SU-DHL-6 (cell line): ENCODE measurements around the gene NRG3.

Experiments used
- H2AFZ ChIP-seq: fragments of 200-600 bp; sonication (generic); 2 replicates; pipeline ENCODE4 v1.6.1; 2014; ENCODE audit warnings: low read depth, mild to moderate bottlenecking, moderate library complexity, mixed read lengths, antibody characterized with exemption, low read length; ENCODE audit not compliant: severe bottlenecking
- H3F3A ChIP-seq: fragments of 200-600 bp; shearing (Covaris generic); 2 replicates; pipeline ENCODE4 v1.6.0; 2016; ENCODE audit warnings: antibody characterized with exemption, mild to moderate bottlenecking; ENCODE audit not compliant: insufficient read depth
- H3K27ac ChIP-seq: fragments of 200-600 bp; sonication (generic); 2 replicates; pipeline ENCODE4 v1.5.1; 2016; ENCODE audit warnings: low read depth, mild to moderate bottlenecking, low read length, moderate library complexity, mixed read lengths
- H3K27me3 ChIP-seq: fragments of 200-600 bp; sonication (generic), shearing (Covaris generic); 2 replicates; pipeline ENCODE4 v1.6.0; 2014; ENCODE audit warnings: mild to moderate bottlenecking, low read length
- H3K36me3 ChIP-seq: fragments of 200-600 bp; sonication (generic); 2 replicates; pipeline ENCODE4 v1.6.1; 2014; ENCODE audit warnings: mild to moderate bottlenecking, low read length, mixed read lengths
- H3K4me2 ChIP-seq: fragments of 300-600, 200-600 bp; shearing (Covaris generic), sonication (generic); 2 replicates; pipeline ENCODE4 v1.6.0; 2014; ENCODE audit warnings: low read length, low read depth, mild to moderate bottlenecking; ENCODE audit not compliant: poor library complexity, severe bottlenecking
- H3K4me3 ChIP-seq: fragments of 200-600 bp; sonication (generic); 2 replicates; pipeline ENCODE4 v1.5.1; 2014; ENCODE audit warnings: antibody characterized with exemption, low read length, mild to moderate bottlenecking, mixed read lengths; ENCODE audit not compliant: insufficient read depth, poor library complexity, severe bottlenecking
- H3K79me2 ChIP-seq: fragments of 200-600 bp; sonication (generic); 2 replicates; pipeline ENCODE4 v1.6.1; 2014; ENCODE audit warnings: mild to moderate bottlenecking, low read length, moderate library complexity; ENCODE audit not compliant: insufficient read depth
- H3K9ac ChIP-seq: fragments of 200-600 bp; sonication (generic); 2 replicates; pipeline ENCODE4 v1.7.0; 2014; ENCODE audit warnings: mild to moderate bottlenecking, low read length
- H3K9me2 ChIP-seq: fragments of 200-600 bp; sonication (generic); replicated peaks from 2 replicates; pipeline ENCODE4 v1.6.1; 2014; ENCODE audit warnings: low read length; ENCODE audit not compliant: insufficient read depth
- H3K9me3 ChIP-seq: fragments of 200-600 bp; sonication (generic); 2 replicates; pipeline ENCODE4 v1.6.1; 2014; ENCODE audit warnings: low read length, mixed read lengths; ENCODE audit not compliant: insufficient read depth
- H4K20me1 ChIP-seq: fragments of 200-600 bp; sonication (generic); 2 replicates; pipeline ENCODE4 v1.6.1; 2014; ENCODE audit warnings: low read depth, mild to moderate bottlenecking, antibody characterized with exemption, low read length, moderate library complexity, mixed read lengths
- EZH2phosphoT487 ChIP-seq: fragments of 200-600 bp; sonication (generic), shearing (Covaris generic); conservative IDR thresholded peaks from 2 replicates; pipeline ENCODE4 v1.6.1; 2018; ENCODE audit warnings: mild to moderate bottlenecking, antibody characterized with exemption, low read length, moderate library complexity, mixed read lengths
- TF ChIP-seq, protein P1 (sequence below): fragments of 200-600 bp; sonication (generic); IDR thresholded peaks from one replicate; pipeline ENCODE4 v1.5.1; 2017; ENCODE audit warnings: antibody characterized with exemption, mild to moderate bottlenecking, low read length, moderate library complexity; ENCODE audit not compliant: insufficient read depth, poor library complexity, severe bottlenecking

Gene NRG3

DNA sequence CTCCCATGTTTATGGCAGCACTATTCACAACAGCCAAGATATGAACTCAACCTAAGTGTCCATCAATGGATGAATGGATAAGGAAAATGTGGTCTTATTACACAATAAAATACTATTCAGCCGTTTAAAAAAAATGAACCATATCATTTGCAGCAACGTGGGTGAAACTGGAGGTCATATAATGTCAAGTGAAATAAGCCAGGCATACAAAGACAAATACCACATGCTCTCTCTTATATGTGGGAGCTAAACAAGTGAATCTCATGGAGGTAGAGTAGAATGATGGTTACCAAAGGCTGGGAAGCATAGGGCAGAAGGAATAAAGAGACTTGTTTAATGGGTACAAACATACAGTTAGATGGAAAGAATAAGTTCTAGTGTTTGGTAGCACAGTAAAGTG, 699.1 kb downstream of the NRG3 start:
- Histone ChIP-seq H3K9me3 (no peaks in the 10 kb centered on the region), H3K27ac (no peak overlapping the region), H3K36me3 (no peaks in the 10 kb centered on the region), H3K4me2 (no peak overlapping the region), H4K20me1 (no peaks in the 10 kb centered on the region), H3K4me3 (no peak overlapping the region), H3K9me2 (no peaks in the 10 kb centered on the region), H3K9ac (no peak overlapping the region), H3F3A (no peaks in the 10 kb centered on the region), H2AFZ (no peak overlapping the region), H3K27me3 (no peaks in the 10 kb centered on the region), H3K79me2 (no peaks in the 10 kb centered on the region)
- TF ChIP-seq EZH2phosphoT487: no peak
- TF ChIP-seq, protein P1, sequence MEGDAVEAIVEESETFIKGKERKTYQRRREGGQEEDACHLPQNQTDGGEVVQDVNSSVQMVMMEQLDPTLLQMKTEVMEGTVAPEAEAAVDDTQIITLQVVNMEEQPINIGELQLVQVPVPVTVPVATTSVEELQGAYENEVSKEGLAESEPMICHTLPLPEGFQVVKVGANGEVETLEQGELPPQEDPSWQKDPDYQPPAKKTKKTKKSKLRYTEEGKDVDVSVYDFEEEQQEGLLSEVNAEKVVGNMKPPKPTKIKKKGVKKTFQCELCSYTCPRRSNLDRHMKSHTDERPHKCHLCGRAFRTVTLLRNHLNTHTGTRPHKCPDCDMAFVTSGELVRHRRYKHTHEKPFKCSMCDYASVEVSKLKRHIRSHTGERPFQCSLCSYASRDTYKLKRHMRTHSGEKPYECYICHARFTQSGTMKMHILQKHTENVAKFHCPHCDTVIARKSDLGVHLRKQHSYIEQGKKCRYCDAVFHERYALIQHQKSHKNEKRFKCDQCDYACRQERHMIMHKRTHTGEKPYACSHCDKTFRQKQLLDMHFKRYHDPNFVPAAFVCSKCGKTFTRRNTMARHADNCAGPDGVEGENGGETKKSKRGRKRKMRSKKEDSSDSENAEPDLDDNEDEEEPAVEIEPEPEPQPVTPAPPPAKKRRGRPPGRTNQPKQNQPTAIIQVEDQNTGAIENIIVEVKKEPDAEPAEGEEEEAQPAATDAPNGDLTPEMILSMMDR: no peak

DNA sequence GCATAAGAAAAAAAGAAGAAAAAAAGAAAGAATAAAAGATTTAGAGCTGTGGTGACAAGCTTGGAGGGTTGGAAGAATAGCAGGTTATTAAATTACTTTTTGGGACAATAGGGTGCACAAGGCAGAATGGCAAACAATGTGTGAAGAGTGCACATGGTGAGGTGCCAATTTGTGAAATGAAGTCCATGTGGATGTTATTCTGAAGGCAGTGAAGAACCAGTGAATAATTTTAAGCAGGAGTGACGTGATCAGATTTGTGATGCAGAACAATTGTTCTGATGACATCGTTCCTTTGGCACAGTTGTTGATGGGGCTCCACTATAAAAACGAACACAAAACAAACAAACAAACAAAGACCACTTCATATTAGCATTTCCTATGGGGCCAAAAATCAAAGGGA, 700.3 kb downstream of the NRG3 start:
- Histone ChIP-seq H4K20me1 (no peaks in the 10 kb centered on the region), H3K27me3 (no peaks in the 10 kb centered on the region), H3K9me3 (no peaks in the 10 kb centered on the region), H3K27ac (no peak overlapping the region), H2AFZ (no peak overlapping the region), H3K36me3 (no peaks in the 10 kb centered on the region), H3K9ac (no peak overlapping the region), H3K4me3 (no peak overlapping the region), H3K4me2 (no peak overlapping the region), H3K79me2 (no peaks in the 10 kb centered on the region), H3F3A (no peaks in the 10 kb centered on the region), H3K9me2 (no peaks in the 10 kb centered on the region)
- TF ChIP-seq, protein P1: no peak
- no peak for TF ChIP-seq EZH2phosphoT487

DNA sequence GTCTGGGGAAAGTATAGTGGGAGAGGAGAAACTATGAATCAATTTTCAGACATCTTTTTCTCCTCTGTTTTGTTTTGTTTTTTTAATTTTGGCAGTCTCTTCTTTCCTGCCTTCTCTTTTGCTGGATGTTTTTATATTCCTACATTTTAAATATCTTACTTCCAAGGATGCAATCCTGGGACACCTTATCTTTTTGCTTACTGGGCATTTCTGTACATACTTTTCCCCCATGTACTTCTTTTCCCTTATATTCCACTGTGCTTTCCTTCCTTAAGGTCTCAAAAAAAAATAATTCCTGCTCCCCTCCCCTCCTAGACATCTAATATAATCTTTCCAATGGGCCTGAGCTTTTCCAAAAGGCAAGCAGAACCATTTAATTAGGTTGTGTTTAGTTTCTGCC, 701.1 kb downstream of the NRG3 start:
- no peak for TF ChIP-seq EZH2phosphoT487
- TF ChIP-seq, protein P1: no peak
- Histone ChIP-seq H3F3A (no peaks in the 10 kb centered on the region), H3K27me3 (no peaks in the 10 kb centered on the region), H3K4me3 (no peak overlapping the region), H2AFZ (no peak overlapping the region), H4K20me1 (no peaks in the 10 kb centered on the region), H3K27ac (no peak overlapping the region), H3K9me3 (no peaks in the 10 kb centered on the region), H3K79me2 (no peaks in the 10 kb centered on the region), H3K36me3 (no peaks in the 10 kb centered on the region), H3K9me2 (no peaks in the 10 kb centered on the region), H3K9ac (no peak overlapping the region), H3K4me2 (no peak overlapping the region)
